Endothelial cell of umbilical vein (primary cell): Measurements from ENCODE around the gene NR2C1.

Experiments
- EZH2 ChIP-seq: IDR thresholded peaks from 2 replicates; pipeline ENCODE4 v1.6.1; 2012; ENCODE audit warnings: borderline replicate concordance, low read depth, mild to moderate bottlenecking, moderate library complexity, low read length, inconsistent platforms; ENCODE audit not compliant: severe bottlenecking
- GATA2 ChIP-seq: IDR thresholded peaks from 2 replicates; pipeline ENCODE4 v1.7.0; 2011; ENCODE audit warnings: low read depth, mild to moderate bottlenecking, moderate library complexity, mixed read lengths, low read length; ENCODE audit not compliant: insufficient read length, insufficient read depth
- MAX ChIP-seq: IDR thresholded peaks from 2 replicates; pipeline ENCODE4 v1.6.1; 2011; ENCODE audit not compliant: insufficient read depth, insufficient read length
- POLR2A ChIP-seq: IDR thresholded peaks from 2 replicates; pipeline ENCODE4 v1.6.1; 2012; ENCODE audit warnings: low read depth, mild to moderate bottlenecking, control low read depth, low read length
- POLR2AphosphoS5 ChIP-seq: IDR thresholded peaks from 2 replicates; pipeline ENCODE4 v1.6.1; 2012; ENCODE audit warnings: low read depth, mild to moderate bottlenecking, control low read depth, low read length, moderate library complexity; ENCODE audit not compliant: insufficient read depth
- TF ChIP-seq, protein P1 (sequence below), 2 donors: IDR thresholded peaks; 1 replicate in 1 of 2; 2 replicates in 1 of 2; pipeline ENCODE4 v1.5.1; 2011; ENCODE audit warnings: low read length in 2 of 2, mild to moderate bottlenecking in 2 of 2, moderate library complexity in 2 of 2, control low read depth in 1 of 2, inconsistent platforms in 1 of 2, low read depth in 1 of 2; ENCODE audit not compliant: insufficient read depth in 1 of 2; ENCODE audit errors: extremely low read depth in 1 of 2

- no peak for TF ChIP-seq POLR2AphosphoS5
- TF ChIP-seq POLR2A, result no peak
- no peak for TF ChIP-seq MAX
- TF ChIP-seq, protein P1, sequence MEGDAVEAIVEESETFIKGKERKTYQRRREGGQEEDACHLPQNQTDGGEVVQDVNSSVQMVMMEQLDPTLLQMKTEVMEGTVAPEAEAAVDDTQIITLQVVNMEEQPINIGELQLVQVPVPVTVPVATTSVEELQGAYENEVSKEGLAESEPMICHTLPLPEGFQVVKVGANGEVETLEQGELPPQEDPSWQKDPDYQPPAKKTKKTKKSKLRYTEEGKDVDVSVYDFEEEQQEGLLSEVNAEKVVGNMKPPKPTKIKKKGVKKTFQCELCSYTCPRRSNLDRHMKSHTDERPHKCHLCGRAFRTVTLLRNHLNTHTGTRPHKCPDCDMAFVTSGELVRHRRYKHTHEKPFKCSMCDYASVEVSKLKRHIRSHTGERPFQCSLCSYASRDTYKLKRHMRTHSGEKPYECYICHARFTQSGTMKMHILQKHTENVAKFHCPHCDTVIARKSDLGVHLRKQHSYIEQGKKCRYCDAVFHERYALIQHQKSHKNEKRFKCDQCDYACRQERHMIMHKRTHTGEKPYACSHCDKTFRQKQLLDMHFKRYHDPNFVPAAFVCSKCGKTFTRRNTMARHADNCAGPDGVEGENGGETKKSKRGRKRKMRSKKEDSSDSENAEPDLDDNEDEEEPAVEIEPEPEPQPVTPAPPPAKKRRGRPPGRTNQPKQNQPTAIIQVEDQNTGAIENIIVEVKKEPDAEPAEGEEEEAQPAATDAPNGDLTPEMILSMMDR (IDR thresholded peaks at IDR 0.05; ENCODE audit: extremely low read depth in 1 of 2, insufficient read depth in 1 of 2, low read depth in 1 of 2, low read length in 2 of 2), result no peak
- no peak for TF ChIP-seq GATA2
- no peak for TF ChIP-seq EZH2
Observed at GRCh38 chr12:95051241-95051640, 22.2 kb downstream of the NR2C1 start.
